Caki2 (cell line): Measurements from ENCODE around the gene CAPN11. TPM values are rescaled to one million over a fixed set of nuclear protein-coding genes. Genes with fewer than 3 reads are reported as not detected.
"Not testable (repeated sequence)": the region's sequence is repeated elsewhere in the genome, so short reads cannot be mapped to it uniquely, and the experiment has no call there.

Experiments used
- DNase-seq: peaks from one replicate; pipeline ENCODE4 v3.0.0-alpha.2; 2015; ENCODE audit warnings: low read depth
- in situ Hi-C: cut with HindIII; loops from 2 replicates; pipeline ENCODE4 v1.10.0; 2016; ENCODE audit warnings: low sequenced_read_pairs, low pct_unique_long_range_greater_than_20kb, mixed read lengths
- total RNA-seq: library from RNA; depleted of rRNA; stranded (reverse); fragments of >200 nt; shearing (Covaris generic); gene quantifications from 2 replicates; pipeline ENCODE4 v1.2.3, GENCODE V29; 2014; ENCODE audit warnings: low replicate concordance

Gene CAPN11
- total RNA-seq, 1 experiment from 2014 or later, result not detected

- no peak for DNase-seq
- in situ Hi-C loops, result no loop called here
These were observed 30.4 kb upstream of the CAPN11 start for GRCh38 chr6:44128020-44128917.

GRCh38 chr6:44129841-44130322, 28.7 kb upstream of the CAPN11 start:
- DNase-seq, result no peak
- in situ Hi-C loops, result no loop called here

GRCh38 chr6:44131892-44132291, 26.7 kb upstream of the CAPN11 start:
- no peak for DNase-seq
- in situ Hi-C loops, result no loop called here

GRCh38 chr6:44132476-44132875, 26.1 kb upstream of the CAPN11 start:
- DNase-seq, result no peak
- in situ Hi-C loops, result no loop called here

GRCh38 chr6:44133003-44133931, 25.4 kb upstream of the CAPN11 start:
- in situ Hi-C loops, result no loop called here
- peak; percentile 57 for DNase-seq

- in situ Hi-C loops, result no loop called here
- DNase-seq, result no peak
These were observed 24.5 kb upstream of the CAPN11 start for GRCh38 chr6:44133981-44134711.

GRCh38 chr6:44135173-44135758, 23.4 kb upstream of the CAPN11 start:
- in situ Hi-C loops, result no loop called here
- DNase-seq, result no peak

GRCh38 chr6:44135875-44136274, 22.7 kb upstream of the CAPN11 start:
- in situ Hi-C loops, result no loop called here
- DNase-seq, result no peak

- DNase-seq, result no peak
- in situ Hi-C loops, result no loop called here
These were observed 19.8 kb upstream of the CAPN11 start for GRCh38 chr6:44138717-44139350.

GRCh38 chr6:44139351-44139743, 19.3 kb upstream of the CAPN11 start:
- no peak for DNase-seq
- in situ Hi-C loops, result no loop called here

GRCh38 chr6:44142835-44143234, 15.8 kb upstream of the CAPN11 start:
- in situ Hi-C loops, result no loop called here
- no peak for DNase-seq

- DNase-seq, result no peak
- in situ Hi-C loops, result no loop called here
These were observed 14.9 kb upstream of the CAPN11 start for GRCh38 chr6:44143731-44144130.

- not testable (repeated sequence) for DNase-seq
These were observed 14.1 kb upstream of the CAPN11 start for GRCh38 chr6:44144536-44144935.

GRCh38 chr6:44145839-44146238, 12.8 kb upstream of the CAPN11 start:
- DNase-seq, result no peak
- in situ Hi-C loops, result no loop called here

More at GRCh38 chr6:44144536-44144935, 14.1 kb upstream of the CAPN11 start:
- in situ Hi-C loops, result not testable (repeated sequence)

GRCh38 chr6:44146685-44147084, 11.9 kb upstream of the CAPN11 start:
- DNase-seq, result no peak
- in situ Hi-C loops, result no loop called here

- in situ Hi-C loops, result no loop called here
- DNase-seq, result no peak
These were observed 11.4 kb upstream of the CAPN11 start for GRCh38 chr6:44147256-44147655.

GRCh38 chr6:44148306-44148705, 10.3 kb upstream of the CAPN11 start:
- DNase-seq, result no peak
- in situ Hi-C loops, result no loop called here
